HEK293T (cell line): ENCODE measurements around the gene ZNF831.

Experiments
- BHLHE40 ChIP-seq: fragments of 450-650 bp; IDR thresholded peaks from 2 replicates; pipeline ENCODE4 v1.6.1; 2016; ENCODE audit warnings: mild to moderate bottlenecking, moderate library complexity, borderline replicate concordance
- ELF4 ChIP-seq: fragments of 450-650 bp; IDR thresholded peaks from 2 replicates; pipeline ENCODE4 v1.6.1; 2017; ENCODE audit warnings: antibody characterized with exemption
- FOXA1 ChIP-seq: fragments of 450-650 bp; IDR thresholded peaks from 2 replicates; pipeline ENCODE4 v1.6.1; 2016; ENCODE audit warnings: mild to moderate bottlenecking

DNA sequence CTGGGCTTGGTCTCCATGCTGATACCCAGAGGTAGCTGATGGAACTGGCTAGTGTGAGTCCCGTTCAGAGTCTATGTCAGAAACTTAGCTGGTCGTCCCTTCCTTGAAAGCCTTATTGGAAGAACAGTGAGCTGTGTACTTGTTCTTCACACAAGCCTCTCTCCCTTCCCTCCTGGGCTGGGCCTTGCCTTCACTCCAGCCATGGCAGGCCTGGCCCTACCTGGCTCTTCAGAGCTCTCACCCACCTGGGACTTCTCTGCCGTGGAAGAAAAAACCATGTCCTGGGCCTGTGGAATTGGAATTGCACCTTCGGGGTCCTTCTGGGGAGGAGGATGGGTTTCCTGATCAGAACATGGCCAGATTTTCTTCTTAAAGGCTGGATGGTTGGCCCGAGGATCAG lies 20.3 kb upstream of the ZNF831 start:
- TF ChIP-seq BHLHE40, result no peak
- TF ChIP-seq ELF4, result no peak
- no peak for TF ChIP-seq FOXA1
